ENCODE results near the gene PBX4.

PBX4 gene

DNA sequence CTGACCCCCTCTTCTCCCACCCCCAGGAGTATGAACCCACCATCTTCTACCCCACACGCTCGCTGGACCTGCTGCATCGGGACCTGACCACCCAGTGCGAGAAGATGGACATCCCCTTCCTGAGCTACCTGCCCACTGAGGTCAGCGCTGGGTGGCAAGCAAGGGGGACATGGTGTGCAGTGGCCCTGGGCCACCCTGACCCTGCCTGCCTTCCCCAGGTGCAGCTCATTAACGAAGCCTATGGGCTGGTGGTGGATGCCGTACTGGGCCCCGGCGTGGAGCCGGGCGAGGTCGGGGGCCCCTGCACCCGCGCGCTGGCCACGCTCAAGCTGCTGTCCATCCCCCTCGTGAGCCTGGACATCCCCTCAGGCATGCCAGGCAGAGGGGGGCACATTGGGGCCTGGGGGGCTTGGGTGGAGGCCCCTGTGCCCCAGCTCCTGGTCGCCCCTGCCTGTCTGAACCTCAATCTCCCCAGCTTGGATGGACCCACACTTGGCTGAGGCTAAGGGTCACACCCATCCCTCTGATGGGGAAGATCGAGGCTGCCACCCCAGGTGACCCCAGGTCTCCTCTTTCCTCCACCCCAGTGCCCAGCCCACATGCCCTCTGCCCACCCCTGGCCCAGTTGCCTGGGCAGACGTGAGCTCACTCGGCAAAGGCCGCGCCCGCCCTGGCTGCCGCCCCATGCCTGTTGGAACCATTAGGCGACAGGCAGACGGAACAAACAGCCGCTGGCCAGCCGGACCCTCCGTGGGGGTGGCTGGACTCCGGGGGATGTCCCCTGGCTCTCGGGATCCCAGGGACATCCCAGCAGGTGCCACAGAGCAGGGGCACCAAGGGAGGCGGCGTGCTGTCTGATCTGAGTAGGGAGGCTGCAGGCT, 82.9 kb downstream of the PBX4 start:
- Histone ChIP-seq H3K4me1 (ENCODE audit: low read depth, poor library complexity, severe bottlenecking) (no peaks in the 10 kb centered on the region), H3K36me3 (ENCODE audit: insufficient read depth) (no peaks in the 10 kb centered on the region), H3K4me2 (no peak overlapping the region), H3K9ac (no peak overlapping the region), H3K27me3 (ENCODE audit: insufficient read depth, low read depth) (no peaks in the 10 kb centered on the region), H3K4me3 (IDR thresholded peaks at IDR 0.05; ENCODE audit: insufficient read depth, low read depth, low read length) (no peak overlapping the region), H3K27ac (no peak overlapping the region), H2AFZ (ENCODE audit: low read depth) (no peak overlapping the region), H4K20me1 (ENCODE audit: insufficient read depth) (no peaks in the 10 kb centered on the region), H3K79me2 (ENCODE audit: insufficient read depth, low read depth) (no peaks in the 10 kb centered on the region)
- TF ChIP-seq, protein P1, sequence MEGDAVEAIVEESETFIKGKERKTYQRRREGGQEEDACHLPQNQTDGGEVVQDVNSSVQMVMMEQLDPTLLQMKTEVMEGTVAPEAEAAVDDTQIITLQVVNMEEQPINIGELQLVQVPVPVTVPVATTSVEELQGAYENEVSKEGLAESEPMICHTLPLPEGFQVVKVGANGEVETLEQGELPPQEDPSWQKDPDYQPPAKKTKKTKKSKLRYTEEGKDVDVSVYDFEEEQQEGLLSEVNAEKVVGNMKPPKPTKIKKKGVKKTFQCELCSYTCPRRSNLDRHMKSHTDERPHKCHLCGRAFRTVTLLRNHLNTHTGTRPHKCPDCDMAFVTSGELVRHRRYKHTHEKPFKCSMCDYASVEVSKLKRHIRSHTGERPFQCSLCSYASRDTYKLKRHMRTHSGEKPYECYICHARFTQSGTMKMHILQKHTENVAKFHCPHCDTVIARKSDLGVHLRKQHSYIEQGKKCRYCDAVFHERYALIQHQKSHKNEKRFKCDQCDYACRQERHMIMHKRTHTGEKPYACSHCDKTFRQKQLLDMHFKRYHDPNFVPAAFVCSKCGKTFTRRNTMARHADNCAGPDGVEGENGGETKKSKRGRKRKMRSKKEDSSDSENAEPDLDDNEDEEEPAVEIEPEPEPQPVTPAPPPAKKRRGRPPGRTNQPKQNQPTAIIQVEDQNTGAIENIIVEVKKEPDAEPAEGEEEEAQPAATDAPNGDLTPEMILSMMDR (conservative IDR thresholded peaks at IDR 0.05; ENCODE audit: low read depth, low read length), result no peak

DNA sequence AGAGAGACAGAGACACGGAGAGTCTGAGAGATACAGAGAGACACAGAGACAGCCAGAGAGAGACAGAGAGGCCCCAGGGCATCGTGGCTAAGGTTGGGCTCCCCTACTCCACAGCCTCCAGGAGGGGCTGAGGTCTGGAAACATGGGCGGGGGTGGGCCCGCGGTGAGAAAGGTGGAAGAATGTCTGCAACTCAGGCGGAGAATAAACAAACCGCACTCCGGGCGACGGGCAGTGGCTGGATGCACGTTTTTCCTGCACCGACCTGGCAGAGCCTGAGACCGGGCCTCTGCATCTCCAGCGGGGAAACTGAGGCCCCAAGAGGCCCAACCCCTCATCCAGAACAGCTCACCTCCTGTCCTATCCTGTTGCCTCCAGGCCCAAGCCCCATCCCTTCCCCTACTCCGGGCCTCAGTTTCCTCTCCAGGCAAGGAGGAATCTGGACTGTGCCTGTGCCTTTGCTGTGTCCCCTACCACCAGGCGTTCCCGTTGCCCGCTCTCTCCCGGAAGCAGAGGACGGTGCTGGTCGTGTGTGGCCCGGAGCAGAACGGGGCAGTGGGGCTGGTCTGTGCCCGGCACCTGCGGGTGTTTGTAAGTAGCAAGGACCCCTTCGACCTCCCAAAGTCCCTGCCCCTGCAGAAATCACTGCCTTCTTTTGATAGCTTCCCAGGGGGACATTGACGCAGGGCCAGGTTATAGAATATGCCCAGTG, 83.8 kb downstream of the PBX4 start:
- Histone ChIP-seq H3K4me2 (no peak overlapping the region), H4K20me1 (ENCODE audit: insufficient read depth) (no peaks in the 10 kb centered on the region), H3K36me3 (ENCODE audit: insufficient read depth) (no peaks in the 10 kb centered on the region), H3K27ac (no peak overlapping the region), H3K9ac (no peak overlapping the region), H2AFZ (ENCODE audit: low read depth) (no peak overlapping the region), H3K27me3 (ENCODE audit: insufficient read depth, low read depth) (no peaks in the 10 kb centered on the region), H3K4me3 (IDR thresholded peaks at IDR 0.05; ENCODE audit: insufficient read depth, low read depth, low read length) (no peak overlapping the region), H3K4me1 (ENCODE audit: low read depth, poor library complexity, severe bottlenecking) (no peaks in the 10 kb centered on the region), H3K79me2 (ENCODE audit: insufficient read depth, low read depth) (no peaks in the 10 kb centered on the region)
- TF ChIP-seq, protein P1 (conservative IDR thresholded peaks at IDR 0.05; ENCODE audit: low read depth, low read length), result no peak

DNA sequence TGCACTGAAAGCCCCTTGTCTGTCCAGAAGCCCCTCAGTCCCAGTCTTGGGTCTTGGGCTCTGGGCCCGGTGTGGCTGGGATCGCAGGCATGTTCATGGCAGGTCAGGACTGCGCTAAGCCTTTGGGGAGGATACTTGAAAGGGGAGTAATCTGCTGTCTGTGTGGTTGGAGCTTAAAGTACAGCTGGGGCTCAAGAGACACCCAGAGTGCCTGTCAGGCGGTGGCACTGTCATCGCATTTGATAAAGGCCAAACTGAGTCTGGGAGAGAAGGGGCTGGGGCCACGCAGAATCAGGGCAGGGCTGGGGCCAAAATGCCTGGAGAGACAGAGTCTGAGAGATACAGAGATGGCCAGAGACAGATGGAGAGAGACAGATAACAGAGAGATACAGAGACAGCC, 84.6 kb downstream of the PBX4 start:
- TF ChIP-seq, protein P1 (conservative IDR thresholded peaks at IDR 0.05; ENCODE audit: low read depth, low read length), result no peak
- no peaks in the 10 kb centered on the region for H3K79me2 ChIP-seq (ENCODE audit: insufficient read depth, low read depth)
- H3K4me2 ChIP-seq, result no peak overlapping the region
- H3K4me1 ChIP-seq (ENCODE audit: low read depth, poor library complexity, severe bottlenecking), result no peaks in the 10 kb centered on the region
- H3K27ac ChIP-seq, result no peak overlapping the region
- no peak overlapping the region for H3K4me3 ChIP-seq (IDR thresholded peaks at IDR 0.05; ENCODE audit: insufficient read depth, low read depth, low read length)
- H4K20me1 ChIP-seq (ENCODE audit: insufficient read depth), result no peaks in the 10 kb centered on the region
- H3K9ac ChIP-seq, result no peak overlapping the region
- H2AFZ ChIP-seq (ENCODE audit: low read depth), result no peak overlapping the region
- no peaks in the 10 kb centered on the region for H3K36me3 ChIP-seq (ENCODE audit: insufficient read depth)
- H3K27me3 ChIP-seq (ENCODE audit: insufficient read depth, low read depth), result no peaks in the 10 kb centered on the region

DNA sequence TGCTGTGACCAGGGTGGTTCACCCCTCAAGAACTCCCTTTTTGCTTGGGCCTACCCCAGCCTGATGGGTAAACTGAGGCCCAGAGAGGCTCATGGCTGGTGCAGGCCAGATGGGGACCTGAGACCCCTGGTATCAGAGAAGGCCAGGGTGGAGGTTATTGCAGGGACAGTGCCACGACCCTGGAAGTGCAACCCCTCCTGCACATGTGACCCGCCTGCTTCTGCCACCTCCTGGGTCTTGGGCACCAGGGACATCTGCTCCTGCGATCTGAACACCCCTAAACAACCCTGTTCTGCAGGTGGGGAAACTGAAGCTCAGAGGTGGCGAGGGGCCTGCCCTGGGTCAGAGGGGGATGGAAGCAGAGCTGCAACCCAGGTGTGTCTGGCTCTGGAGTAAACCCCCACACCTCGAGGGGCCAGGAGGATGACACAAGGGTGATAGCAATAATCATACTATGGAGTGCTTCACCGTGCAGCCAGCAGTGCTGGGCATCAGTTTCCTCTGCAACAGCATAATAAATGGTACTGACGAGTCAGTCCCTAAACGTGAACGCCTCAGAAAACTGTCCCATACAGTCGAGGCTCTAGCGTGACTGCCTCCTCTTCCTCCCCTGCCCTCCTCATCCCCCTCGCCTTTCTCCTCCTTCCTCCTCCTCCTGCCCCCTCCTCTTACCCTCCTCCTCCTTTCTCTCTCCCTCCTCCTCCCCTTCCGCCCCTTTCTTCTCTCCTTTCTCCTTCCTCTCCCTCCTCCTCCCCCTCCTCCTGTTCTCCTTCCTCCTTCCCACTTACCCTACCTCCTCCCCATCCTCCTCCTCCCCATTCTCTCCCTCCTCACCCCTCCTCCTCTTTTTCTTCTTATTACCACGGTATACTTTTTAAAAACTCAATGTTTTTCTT, 85.4 kb downstream of the PBX4 start:
- Histone ChIP-seq H3K4me3 (IDR thresholded peaks at IDR 0.05; ENCODE audit: insufficient read depth, low read depth, low read length) (no peak overlapping the region), H3K36me3 (ENCODE audit: insufficient read depth) (no peaks in the 10 kb centered on the region), H3K27ac (no peak overlapping the region), H2AFZ (ENCODE audit: low read depth) (no peak overlapping the region), H3K27me3 (ENCODE audit: insufficient read depth, low read depth) (no peaks in the 10 kb centered on the region), H3K9ac (no peak overlapping the region), H3K4me2 (no peak overlapping the region), H3K4me1 (ENCODE audit: low read depth, poor library complexity, severe bottlenecking) (no peaks in the 10 kb centered on the region), H4K20me1 (ENCODE audit: insufficient read depth) (no peaks in the 10 kb centered on the region), H3K79me2 (ENCODE audit: insufficient read depth, low read depth) (no peaks in the 10 kb centered on the region)
- TF ChIP-seq, protein P1 (conservative IDR thresholded peaks at IDR 0.05; ENCODE audit: low read depth, low read length), result no peak

Data from KMS-11 (cell line).